ENCODE measurements around the gene FNTB. TPM values are rescaled to one million over a fixed set of nuclear protein-coding genes. Genes with fewer than 3 reads are reported as not detected.

FNTB gene
- total RNA-seq, 1 experiment from 2014 or later = 28.1 TPM

GRCh38 chr14:64948612-64949210, 38.0 kb upstream of the FNTB start:
- TF ChIP-seq, protein P1, sequence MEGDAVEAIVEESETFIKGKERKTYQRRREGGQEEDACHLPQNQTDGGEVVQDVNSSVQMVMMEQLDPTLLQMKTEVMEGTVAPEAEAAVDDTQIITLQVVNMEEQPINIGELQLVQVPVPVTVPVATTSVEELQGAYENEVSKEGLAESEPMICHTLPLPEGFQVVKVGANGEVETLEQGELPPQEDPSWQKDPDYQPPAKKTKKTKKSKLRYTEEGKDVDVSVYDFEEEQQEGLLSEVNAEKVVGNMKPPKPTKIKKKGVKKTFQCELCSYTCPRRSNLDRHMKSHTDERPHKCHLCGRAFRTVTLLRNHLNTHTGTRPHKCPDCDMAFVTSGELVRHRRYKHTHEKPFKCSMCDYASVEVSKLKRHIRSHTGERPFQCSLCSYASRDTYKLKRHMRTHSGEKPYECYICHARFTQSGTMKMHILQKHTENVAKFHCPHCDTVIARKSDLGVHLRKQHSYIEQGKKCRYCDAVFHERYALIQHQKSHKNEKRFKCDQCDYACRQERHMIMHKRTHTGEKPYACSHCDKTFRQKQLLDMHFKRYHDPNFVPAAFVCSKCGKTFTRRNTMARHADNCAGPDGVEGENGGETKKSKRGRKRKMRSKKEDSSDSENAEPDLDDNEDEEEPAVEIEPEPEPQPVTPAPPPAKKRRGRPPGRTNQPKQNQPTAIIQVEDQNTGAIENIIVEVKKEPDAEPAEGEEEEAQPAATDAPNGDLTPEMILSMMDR (conservative IDR thresholded peaks at IDR 0.05; ENCODE audit: low read depth, low read length) = no peak
- no peak for TF ChIP-seq EZH2 (IDR thresholded peaks at IDR 0.05; ENCODE audit: low read length, unreplicated experiment)
- no peak for TF ChIP-seq EZH2phosphoT487 (IDR thresholded peaks at IDR 0.05; ENCODE audit: borderline replicate concordance, low read length)
- ChIA-PET CTCF (no interaction called here), POLR2A (ENCODE audit: unreplicated experiment) (no interaction called here)
- H3K9ac ChIP-seq (ENCODE audit: low read length) = no peak overlapping the region
- H4K20me1 ChIP-seq (ENCODE audit: low read length) = no peaks in the 10 kb centered on the region
- no peak for ATAC-seq
- H3K27me3 ChIP-seq (ENCODE audit: low read length) = no peaks in the 10 kb centered on the region
- H2AFZ ChIP-seq (ENCODE audit: low read length) = no peak overlapping the region
- intact Hi-C loops (cut with micrococcal nuclease) = no loop called here
- H3K4me3 ChIP-seq (ENCODE audit: low read length) = no peak overlapping the region
- H3K4me1 ChIP-seq (ENCODE audit: insufficient read depth, low read length) = no peaks in the 10 kb centered on the region
- BruUV-seq (replicated peaks) = no TSS peak
- no peaks in the 10 kb centered on the region for H3F3A ChIP-seq (ENCODE audit: low read length, unreplicated experiment)
- no peak for DNase-seq
- H3K36me3 ChIP-seq (ENCODE audit: low read depth, low read length) = no peaks in the 10 kb centered on the region
- H3K9me3 ChIP-seq (ENCODE audit: low read length) = no peaks in the 10 kb centered on the region
- no peak overlapping the region for H3K4me2 ChIP-seq (ENCODE audit: low read length)
- H3K9me2 ChIP-seq (replicated peaks; ENCODE audit: low read length) = no peaks in the 10 kb centered on the region
- no peak overlapping the region for H3K27ac ChIP-seq (ENCODE audit: low read length)
- no peaks in the 10 kb centered on the region for H3K79me2 ChIP-seq (ENCODE audit: low read length)

GRCh38 chr14:64950889-64951288, 35.8 kb upstream of the FNTB start:
- BruUV-seq (replicated peaks) = no TSS peak
- no peaks in the 10 kb centered on the region for H3K27me3 ChIP-seq (ENCODE audit: low read length)
- H3K79me2 ChIP-seq (ENCODE audit: low read length) = no peaks in the 10 kb centered on the region
- POLR2A ChIA-PET (ENCODE audit: unreplicated experiment) = interaction anchor here (0.5 kb wide), 1 partner anchor 1078 kb away, joined by 11 read pairs; no protein-coding TSS in a partner anchor
- H3K27ac ChIP-seq (ENCODE audit: low read length) = no peak overlapping the region
- H3K9ac ChIP-seq (ENCODE audit: low read length) = no peak overlapping the region
- ATAC-seq = no peak
- no peak for DNase-seq
- no peaks in the 10 kb centered on the region for H4K20me1 ChIP-seq (ENCODE audit: low read length)
- intact Hi-C loops (cut with micrococcal nuclease) = no loop called here
- H3K9me2 ChIP-seq (replicated peaks; ENCODE audit: low read length) = no peaks in the 10 kb centered on the region
- TF ChIP-seq EZH2 (IDR thresholded peaks at IDR 0.05; ENCODE audit: low read length, unreplicated experiment) = no peak
- no peak for TF ChIP-seq EZH2phosphoT487 (IDR thresholded peaks at IDR 0.05; ENCODE audit: borderline replicate concordance, low read length)
- TF ChIP-seq, protein P1 (conservative IDR thresholded peaks at IDR 0.05; ENCODE audit: low read depth, low read length) = no peak
- no peaks in the 10 kb centered on the region for H3F3A ChIP-seq (ENCODE audit: low read length, unreplicated experiment)
- H2AFZ ChIP-seq (ENCODE audit: low read length) = no peak overlapping the region
- CTCF ChIA-PET = no interaction called here
- no peaks in the 10 kb centered on the region for H3K4me1 ChIP-seq (ENCODE audit: insufficient read depth, low read length)
- H3K4me3 ChIP-seq (ENCODE audit: low read length) = no peak overlapping the region
- H3K36me3 ChIP-seq (ENCODE audit: low read depth, low read length) = no peaks in the 10 kb centered on the region
- H3K9me3 ChIP-seq (ENCODE audit: low read length) = no peaks in the 10 kb centered on the region
- H3K4me2 ChIP-seq (ENCODE audit: low read length) = no peak overlapping the region

GRCh38 chr14:64951291-64951690, 35.4 kb upstream of the FNTB start:
- no peaks in the 10 kb centered on the region for H3K4me1 ChIP-seq (ENCODE audit: insufficient read depth, low read length)
- H4K20me1 ChIP-seq (ENCODE audit: low read length) = no peaks in the 10 kb centered on the region
- H2AFZ ChIP-seq (ENCODE audit: low read length) = no peak overlapping the region
- H3K4me2 ChIP-seq (ENCODE audit: low read length) = no peak overlapping the region
- DNase-seq = no peak
- intact Hi-C loops (cut with micrococcal nuclease) = no loop called here
- H3K27ac ChIP-seq (ENCODE audit: low read length) = no peak overlapping the region
- no peaks in the 10 kb centered on the region for H3K79me2 ChIP-seq (ENCODE audit: low read length)
- ChIA-PET CTCF (no interaction called here), POLR2A (ENCODE audit: unreplicated experiment) (no interaction called here)
- no peak overlapping the region for H3K9ac ChIP-seq (ENCODE audit: low read length)
- no peaks in the 10 kb centered on the region for H3K9me2 ChIP-seq (replicated peaks; ENCODE audit: low read length)
- BruUV-seq (replicated peaks) = no TSS peak
- ATAC-seq = no peak
- TF ChIP-seq EZH2 (IDR thresholded peaks at IDR 0.05; ENCODE audit: low read length, unreplicated experiment) = no peak
- TF ChIP-seq, protein P1 (conservative IDR thresholded peaks at IDR 0.05; ENCODE audit: low read depth, low read length) = no peak
- no peak for TF ChIP-seq EZH2phosphoT487 (IDR thresholded peaks at IDR 0.05; ENCODE audit: borderline replicate concordance, low read length)
- H3K27me3 ChIP-seq (ENCODE audit: low read length) = no peaks in the 10 kb centered on the region
- no peaks in the 10 kb centered on the region for H3F3A ChIP-seq (ENCODE audit: low read length, unreplicated experiment)
- no peaks in the 10 kb centered on the region for H3K36me3 ChIP-seq (ENCODE audit: low read depth, low read length)
- no peaks in the 10 kb centered on the region for H3K9me3 ChIP-seq (ENCODE audit: low read length)
- H3K4me3 ChIP-seq (ENCODE audit: low read length) = no peak overlapping the region

All from PC-3 (cell line).